ENCODE measurements around the gene INPP5E. TPM values are rescaled to one million over a fixed set of nuclear protein-coding genes. Genes with fewer than 3 reads are reported as not detected.
"Not testable (repeated sequence)": the region's sequence is repeated elsewhere in the genome, so short reads cannot be mapped to it uniquely, and the experiment has no call there.

The INPP5E gene
- total RNA-seq, 3 donors from 2014 or later, result 9.5 to 14.4 (median 9.6) TPM

- Histone ChIP-seq H3K36me3 (ENCODE audit: low read depth) (no peaks in the 10 kb centered on the region), H3K4me3 (no peak overlapping the region), H3K9me3 (no peaks in the 10 kb centered on the region), H3K4me1 (ENCODE audit: low read depth) (no peaks in the 10 kb centered on the region)
- DNase-seq (no peak), ATAC-seq (no peak)
- intact Hi-C loops (cut with DNase I, micrococcal nuclease), result no loop called here
- no peak for TF ChIP-seq CTCF (IDR thresholded peaks at IDR 0.05)
These were observed 12.9 kb downstream of the INPP5E start for GRCh38 chr9:136426787-136427186.

GRCh38 chr9:136425367-136425766 is 14.3 kb downstream of the INPP5E start:
- H3K36me3 ChIP-seq (ENCODE audit: low read depth); DNase-seq; intact Hi-C loops (cut with DNase I, micrococcal nuclease); ATAC-seq; H3K4me3 ChIP-seq; H3K9me3 ChIP-seq; H3K4me1 ChIP-seq (ENCODE audit: low read depth): not testable (repeated sequence)

- no peak for ATAC-seq
- H3K9me3 ChIP-seq, result no peaks in the 10 kb centered on the region
- no peak for TF ChIP-seq CTCF (IDR thresholded peaks at IDR 0.05)
- H3K4me3 ChIP-seq, result no peak overlapping the region
- intact Hi-C loops (cut with DNase I, micrococcal nuclease), result no loop called here
- DNase-seq, result no peak
- H3K36me3 ChIP-seq (ENCODE audit: low read depth), result no peaks in the 10 kb centered on the region
- H3K4me1 ChIP-seq (ENCODE audit: low read depth), result no peaks in the 10 kb centered on the region
These were observed 14.8 kb downstream of the INPP5E start for GRCh38 chr9:136424750-136425362.

GRCh38 chr9:136423432-136424146 is 16.1 kb downstream of the INPP5E start:
- Histone ChIP-seq H3K4me3 (no peak overlapping the region), H3K36me3 (ENCODE audit: low read depth) (peaks cover 3% of the 10 kb centered on the region), H3K9me3 (no peaks in the 10 kb centered on the region), H3K4me1 (ENCODE audit: low read depth) (no peaks in the 10 kb centered on the region)
- no peak for TF ChIP-seq CTCF (IDR thresholded peaks at IDR 0.05)
- DNase-seq, result no peak
- ATAC-seq, result no peak
- intact Hi-C loops (cut with DNase I, micrococcal nuclease), result no loop called here

- Histone ChIP-seq H3K4me1 (ENCODE audit: low read depth) (no peaks in the 10 kb centered on the region), H3K4me3 (no peak overlapping the region), H3K9me3 (no peaks in the 10 kb centered on the region), H3K36me3 (ENCODE audit: low read depth) (peaks cover 7% of the 10 kb centered on the region)
- DNase-seq (no peak), ATAC-seq (no peak)
- intact Hi-C loops (cut with DNase I, micrococcal nuclease), result no loop called here
- TF ChIP-seq CTCF (IDR thresholded peaks at IDR 0.05), result no peak
These were observed 16.8 kb downstream of the INPP5E start for GRCh38 chr9:136422876-136423275.

DNA sequence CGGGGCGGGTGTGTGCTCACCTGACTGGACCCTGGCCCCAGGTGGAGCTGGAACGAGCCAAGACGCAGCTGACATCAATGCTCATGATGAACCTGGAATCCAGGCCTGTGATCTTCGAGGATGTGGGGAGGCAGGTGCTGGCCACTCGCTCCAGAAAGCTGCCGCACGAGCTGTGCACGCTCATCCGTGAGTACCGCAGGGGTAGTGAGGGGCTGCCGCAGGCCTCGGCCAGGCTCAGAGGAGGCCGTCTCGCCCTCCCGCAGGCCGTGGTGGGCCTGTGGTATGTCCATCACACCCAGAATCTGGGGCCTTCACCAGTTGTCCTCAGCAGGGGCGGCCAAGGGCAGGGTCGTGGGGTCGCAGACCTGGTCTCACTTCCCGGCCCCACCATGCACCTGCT is 17.9 kb downstream of the INPP5E start:
- Histone ChIP-seq H3K4me1 (ENCODE audit: low read depth) (no peaks in the 10 kb centered on the region), H3K36me3 (ENCODE audit: low read depth) (peaks cover 12% of the 10 kb centered on the region), H3K4me3 (no peak overlapping the region), H3K9me3 (no peaks in the 10 kb centered on the region)
- DNase-seq (no peak), ATAC-seq (no peak)
- TF ChIP-seq CTCF (IDR thresholded peaks at IDR 0.05), result no peak
- intact Hi-C loops (cut with DNase I, micrococcal nuclease), result no loop called here
